ENCODE results near the gene NKTR. TPM values are rescaled to one million over a fixed set of nuclear protein-coding genes. Genes with fewer than 3 reads are reported as not detected.

The NKTR gene
- total RNA-seq, 1 donor, result 80.3 TPM

DNA sequence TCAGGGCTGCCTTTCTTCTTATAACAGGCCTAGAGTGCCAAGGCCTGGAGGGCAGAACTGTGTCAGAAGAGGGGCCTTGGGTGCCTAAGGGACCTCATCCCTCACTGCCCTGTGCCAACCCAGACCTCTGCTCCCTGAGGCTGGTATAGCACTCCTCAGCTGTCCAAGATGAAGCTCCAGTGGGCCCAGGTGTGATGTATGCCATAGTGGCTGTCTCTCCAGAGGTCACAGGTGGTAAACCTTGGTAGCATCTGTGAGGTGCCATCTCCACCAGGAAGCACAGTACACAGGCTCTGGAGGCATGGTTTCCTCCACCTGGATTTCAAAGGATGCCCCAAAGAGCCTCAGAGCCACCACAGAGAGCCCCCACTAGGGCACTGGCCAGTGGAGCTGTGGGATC lies 72.6 kb downstream of the NKTR start:
- Histone ChIP-seq H3K36me3 (ENCODE audit: insufficient read depth, low read length) (no peaks in the 10 kb centered on the region), H3K4me2 (ENCODE audit: insufficient read depth, low read length) (no peak overlapping the region), H3K4me1 (ENCODE audit: insufficient read depth, low read length) (no peaks in the 10 kb centered on the region), H3K9me3 (ENCODE audit: low read depth, low read length) (peaks cover 2% of the 10 kb centered on the region), H3K27me3 (ENCODE audit: insufficient read depth, low read length) (no peaks in the 10 kb centered on the region), H4K20me1 (ENCODE audit: insufficient read depth, low read length) (no peaks in the 10 kb centered on the region), H3K79me2 (ENCODE audit: insufficient read depth, low read length) (no peaks in the 10 kb centered on the region), H3K27ac (ENCODE audit: low read depth, low read length) (no peak overlapping the region), H2AFZ (ENCODE audit: low read length) (no peak overlapping the region), H3K4me3 (ENCODE audit: insufficient read depth, low read length) (no peak overlapping the region)
- no peak for DNase-seq (ENCODE audit: insufficient read length, low spot score, missing footprints)
- TF ChIP-seq, protein P1, sequence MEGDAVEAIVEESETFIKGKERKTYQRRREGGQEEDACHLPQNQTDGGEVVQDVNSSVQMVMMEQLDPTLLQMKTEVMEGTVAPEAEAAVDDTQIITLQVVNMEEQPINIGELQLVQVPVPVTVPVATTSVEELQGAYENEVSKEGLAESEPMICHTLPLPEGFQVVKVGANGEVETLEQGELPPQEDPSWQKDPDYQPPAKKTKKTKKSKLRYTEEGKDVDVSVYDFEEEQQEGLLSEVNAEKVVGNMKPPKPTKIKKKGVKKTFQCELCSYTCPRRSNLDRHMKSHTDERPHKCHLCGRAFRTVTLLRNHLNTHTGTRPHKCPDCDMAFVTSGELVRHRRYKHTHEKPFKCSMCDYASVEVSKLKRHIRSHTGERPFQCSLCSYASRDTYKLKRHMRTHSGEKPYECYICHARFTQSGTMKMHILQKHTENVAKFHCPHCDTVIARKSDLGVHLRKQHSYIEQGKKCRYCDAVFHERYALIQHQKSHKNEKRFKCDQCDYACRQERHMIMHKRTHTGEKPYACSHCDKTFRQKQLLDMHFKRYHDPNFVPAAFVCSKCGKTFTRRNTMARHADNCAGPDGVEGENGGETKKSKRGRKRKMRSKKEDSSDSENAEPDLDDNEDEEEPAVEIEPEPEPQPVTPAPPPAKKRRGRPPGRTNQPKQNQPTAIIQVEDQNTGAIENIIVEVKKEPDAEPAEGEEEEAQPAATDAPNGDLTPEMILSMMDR (IDR thresholded peaks at IDR 0.05; ENCODE audit: extremely low read depth, low read depth, low read length), result no peak

DNA sequence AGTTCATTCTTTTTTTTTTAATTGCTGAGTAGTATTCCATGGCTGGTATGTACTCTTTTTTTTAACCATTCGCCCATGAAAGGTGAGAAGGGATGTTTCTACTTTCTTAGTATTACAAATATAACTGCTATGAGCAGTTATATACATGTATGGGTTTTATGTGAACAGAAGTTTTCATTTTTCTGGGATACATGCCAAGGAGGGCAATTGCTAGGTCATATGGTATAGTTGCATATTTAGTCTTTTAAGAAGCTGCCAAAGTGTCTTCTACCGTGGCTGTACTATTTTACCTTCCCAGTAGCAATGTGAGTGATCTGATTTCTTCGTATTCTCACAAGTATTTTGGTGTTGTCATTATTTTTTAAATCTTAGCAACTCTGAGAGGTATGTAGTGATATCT lies 73.7 kb downstream of the NKTR start:
- Histone ChIP-seq H3K27ac (ENCODE audit: low read depth, low read length) (no peak overlapping the region), H3K9me3 (ENCODE audit: low read depth, low read length) (peaks cover 2% of the 10 kb centered on the region), H3K79me2 (ENCODE audit: insufficient read depth, low read length) (no peaks in the 10 kb centered on the region), H3K4me2 (ENCODE audit: insufficient read depth, low read length) (no peak overlapping the region), H3K4me3 (ENCODE audit: insufficient read depth, low read length) (no peak overlapping the region), H2AFZ (ENCODE audit: low read length) (no peak overlapping the region), H3K4me1 (ENCODE audit: insufficient read depth, low read length) (no peaks in the 10 kb centered on the region), H4K20me1 (ENCODE audit: insufficient read depth, low read length) (no peaks in the 10 kb centered on the region), H3K27me3 (ENCODE audit: insufficient read depth, low read length) (no peaks in the 10 kb centered on the region), H3K36me3 (ENCODE audit: insufficient read depth, low read length) (no peaks in the 10 kb centered on the region)
- DNase-seq (ENCODE audit: insufficient read length, low spot score, missing footprints), result no peak
- TF ChIP-seq, protein P1 (IDR thresholded peaks at IDR 0.05; ENCODE audit: extremely low read depth, low read depth, low read length), result no peak

DNA sequence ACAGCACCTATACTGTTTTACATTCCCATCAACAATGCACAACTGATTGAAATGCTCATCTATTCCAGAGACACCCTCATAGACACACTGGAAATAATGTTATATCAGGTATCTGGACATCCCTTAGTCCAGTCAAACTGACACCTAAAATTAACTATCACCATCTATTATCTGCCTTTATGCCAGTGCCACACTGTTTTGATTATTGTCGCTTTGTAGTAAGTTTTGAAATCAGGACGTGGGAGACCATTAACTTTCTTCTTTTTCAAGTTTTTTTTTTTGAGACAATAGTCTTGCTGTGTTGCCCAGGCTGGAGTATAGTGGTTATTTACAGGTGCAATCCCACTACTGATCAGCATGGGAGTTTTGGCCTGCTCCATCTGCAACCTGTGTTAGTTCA lies 75.4 kb downstream of the NKTR start:
- TF ChIP-seq, protein P1 (IDR thresholded peaks at IDR 0.05; ENCODE audit: extremely low read depth, low read depth, low read length), result no peak
- peaks cover 2% of the 10 kb centered on the region for H4K20me1 ChIP-seq (ENCODE audit: insufficient read depth, low read length)
- no peaks in the 10 kb centered on the region for H3K79me2 ChIP-seq (ENCODE audit: insufficient read depth, low read length)
- H3K27ac ChIP-seq (ENCODE audit: low read depth, low read length), result no peak overlapping the region
- no peak overlapping the region for H3K4me3 ChIP-seq (ENCODE audit: insufficient read depth, low read length)
- no peak overlapping the region for H2AFZ ChIP-seq (ENCODE audit: low read length)
- no peaks in the 10 kb centered on the region for H3K27me3 ChIP-seq (ENCODE audit: insufficient read depth, low read length)
- H3K9me3 ChIP-seq (ENCODE audit: low read depth, low read length), result peaks cover 2% of the 10 kb centered on the region
- no peak for DNase-seq (ENCODE audit: insufficient read length, low spot score, missing footprints)
- H3K36me3 ChIP-seq (ENCODE audit: insufficient read depth, low read length), result no peaks in the 10 kb centered on the region
- H3K4me2 ChIP-seq (ENCODE audit: insufficient read depth, low read length), result no peak overlapping the region
- peaks cover 12% of the 10 kb centered on the region for H3K4me1 ChIP-seq (ENCODE audit: insufficient read depth, low read length)

DNA sequence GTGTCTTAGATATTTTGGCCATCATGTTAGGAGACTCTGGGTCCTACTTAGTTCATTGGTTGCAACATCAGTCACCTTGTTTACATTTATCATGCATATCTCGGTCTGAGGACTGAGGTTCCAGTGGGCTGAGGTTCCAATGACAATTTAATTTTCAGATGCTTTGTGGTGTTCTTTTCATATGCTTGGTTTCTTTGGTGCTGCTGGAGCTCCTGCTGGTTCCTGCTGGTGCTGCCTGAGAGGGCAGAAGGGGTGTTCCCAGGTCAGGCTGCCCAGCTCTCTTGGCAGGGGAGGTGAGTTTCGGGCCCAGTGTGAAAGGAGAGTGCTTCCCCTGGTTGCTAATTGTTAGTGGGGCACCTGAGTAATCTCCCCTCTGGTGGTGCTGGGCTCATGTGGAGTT lies 78.0 kb downstream of the NKTR start:
- DNase-seq (ENCODE audit: insufficient read length, low spot score, missing footprints), result no peak
- Histone ChIP-seq H2AFZ (ENCODE audit: low read length) (no peak overlapping the region), H3K4me1 (ENCODE audit: insufficient read depth, low read length) (peaks cover 13% of the 10 kb centered on the region), H3K79me2 (ENCODE audit: insufficient read depth, low read length) (no peaks in the 10 kb centered on the region), H3K4me3 (ENCODE audit: insufficient read depth, low read length) (no peak overlapping the region), H3K27me3 (ENCODE audit: insufficient read depth, low read length) (no peaks in the 10 kb centered on the region), H4K20me1 (ENCODE audit: insufficient read depth, low read length) (peaks cover 2% of the 10 kb centered on the region), H3K9me3 (ENCODE audit: low read depth, low read length) (peaks cover 2% of the 10 kb centered on the region), H3K4me2 (ENCODE audit: insufficient read depth, low read length) (no peak overlapping the region), H3K27ac (ENCODE audit: low read depth, low read length) (no peak overlapping the region), H3K36me3 (ENCODE audit: insufficient read depth, low read length) (no peaks in the 10 kb centered on the region)
- TF ChIP-seq, protein P1 (IDR thresholded peaks at IDR 0.05; ENCODE audit: extremely low read depth, low read depth, low read length), result no peak
